Neural cell (in vitro differentiated cells): Measurements from ENCODE around the gene PLEKHB2.
"Not testable (repeated sequence)": the region's sequence is repeated elsewhere in the genome, so short reads cannot be mapped to it uniquely, and the experiment has no call there.

Experiments
- CTCF ChIP-seq: fragments of 450-650 bp; IDR thresholded peaks from 2 replicates; pipeline ENCODE4 v1.5.1; 2014; ENCODE audit warnings: antibody characterized with exemption, mild to moderate bottlenecking, moderate library complexity; ENCODE audit not compliant: poor library complexity, severe bottlenecking
- EP300 ChIP-seq: fragments of 450-650 bp; conservative IDR thresholded peaks from 2 replicates; pipeline ENCODE4 v1.6.1; 2014; ENCODE audit warnings: antibody characterized with exemption, mild to moderate bottlenecking, moderate library complexity; ENCODE audit not compliant: poor library complexity, severe bottlenecking
- EZH2 ChIP-seq: fragments of 200-600, 300-800 bp; shearing (Covaris generic), sonication (generic); IDR thresholded peaks from 2 replicates; pipeline ENCODE4 v1.6.1; 2014; ENCODE audit warnings: antibody characterized with exemption, low read length, borderline replicate concordance, mild to moderate bottlenecking; ENCODE audit not compliant: insufficient read depth, poor library complexity, severe bottlenecking
- MXI1 ChIP-seq: fragments of 450-650 bp; conservative IDR thresholded peaks from 2 replicates; pipeline ENCODE4 v1.6.1; 2014; ENCODE audit warnings: antibody characterized with exemption, mild to moderate bottlenecking; ENCODE audit not compliant: poor library complexity, severe bottlenecking
- POLR2AphosphoS5 ChIP-seq: IDR thresholded peaks from 2 replicates; pipeline ENCODE4 v1.6.1; 2012
- RAD21 ChIP-seq: fragments of 450-650 bp; conservative IDR thresholded peaks from 2 replicates; pipeline ENCODE4 v1.6.1; 2014; ENCODE audit warnings: antibody characterized with exemption, mild to moderate bottlenecking, moderate library complexity
- REST ChIP-seq: IDR thresholded peaks from 2 replicates; pipeline ENCODE4 v1.6.1; 2012; ENCODE audit warnings: borderline replicate concordance
- SMC3 ChIP-seq: fragments of 450-650 bp; conservative IDR thresholded peaks from 2 replicates; pipeline ENCODE4 v1.6.1; 2014; ENCODE audit warnings: antibody characterized with exemption, mild to moderate bottlenecking, moderate library complexity; ENCODE audit not compliant: poor library complexity

GRCh38 chr2:131075578-131075977 is 29.6 kb upstream of the PLEKHB2 start:
- TF ChIP-seq POLR2AphosphoS5, CTCF, REST, EZH2, SMC3, RAD21, EP300, MXI1: not testable (repeated sequence)
